GM23248 (cell line): ENCODE data around the gene BTBD7.

Experiments
- EZH2 ChIP-seq: fragments of 200-600 bp; sonication (generic); IDR thresholded peaks from 2 replicates; pipeline ENCODE4 v1.6.1; 2018; ENCODE audit warnings: antibody characterized with exemption, mild to moderate bottlenecking; ENCODE audit not compliant: insufficient read depth, poor library complexity, severe bottlenecking
- EZH2phosphoT487 ChIP-seq: fragments of 200-600 bp; sonication (generic); IDR thresholded peaks from 2 replicates; pipeline ENCODE4 v1.6.1; 2018; ENCODE audit warnings: antibody characterized with exemption, moderate library complexity, mild to moderate bottlenecking, low read depth; ENCODE audit not compliant: insufficient read depth

DNA sequence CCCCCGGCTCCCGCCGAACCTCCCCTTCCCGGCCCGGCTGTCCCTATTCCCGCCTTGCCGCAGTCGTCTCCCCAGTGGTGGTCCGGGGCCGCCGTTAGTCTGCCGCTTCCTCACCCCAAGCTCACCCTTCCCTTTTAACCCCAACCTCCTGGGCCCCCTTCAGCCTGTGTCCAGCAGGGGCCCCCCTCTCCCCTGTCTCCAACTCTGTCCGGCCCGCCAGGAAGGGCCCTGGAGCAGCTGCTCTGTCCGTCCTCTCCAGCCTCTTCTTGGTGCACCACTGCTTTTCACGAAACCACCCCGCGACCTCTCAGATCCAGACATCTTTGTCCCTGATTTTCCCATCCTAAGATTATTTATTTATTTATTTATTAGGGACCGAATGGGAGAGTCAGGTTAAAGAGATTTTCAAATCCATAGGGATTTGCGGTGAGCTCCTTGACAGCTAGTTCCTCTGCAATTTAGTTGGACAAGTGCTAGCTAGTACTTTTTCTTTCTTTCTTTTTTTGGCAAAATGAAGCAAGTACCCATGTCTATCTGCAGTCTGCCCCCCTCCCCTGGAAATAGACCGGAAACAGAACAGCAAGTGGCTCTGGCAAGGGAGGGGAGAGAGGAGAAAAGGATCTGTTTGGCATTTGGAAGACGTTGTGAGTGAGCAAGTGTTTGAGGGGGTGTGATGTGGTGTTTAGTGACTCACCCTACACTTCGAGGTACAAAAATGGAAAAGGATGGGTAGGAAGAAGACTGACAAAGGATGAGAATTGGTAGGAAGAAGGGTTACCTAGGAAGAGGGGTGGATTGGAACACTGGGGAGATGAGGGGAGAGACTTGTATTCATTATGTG lies 125.1 kb downstream of the BTBD7 start:
- TF ChIP-seq EZH2phosphoT487 (no peak), EZH2 (no peak)
